NOMO-1 treated with dmso at 0.1 percent for 144 hours (cell line): ENCODE results near the gene MMAA.
A peak's percentile ranks its signal among the peaks of the same experiment; 100 is the strongest.
"Not testable (repeated sequence)": the region's sequence is repeated elsewhere in the genome, so short reads cannot be mapped to it uniquely, and the experiment has no call there.

ENCODE experiments used
- DNase-seq: peaks from one replicate; lab custom pipeline; 2025; ENCODE audit not compliant: unreplicated experiment; lab: John Stamatoyannopoulos, UW

MMAA gene

DNA sequence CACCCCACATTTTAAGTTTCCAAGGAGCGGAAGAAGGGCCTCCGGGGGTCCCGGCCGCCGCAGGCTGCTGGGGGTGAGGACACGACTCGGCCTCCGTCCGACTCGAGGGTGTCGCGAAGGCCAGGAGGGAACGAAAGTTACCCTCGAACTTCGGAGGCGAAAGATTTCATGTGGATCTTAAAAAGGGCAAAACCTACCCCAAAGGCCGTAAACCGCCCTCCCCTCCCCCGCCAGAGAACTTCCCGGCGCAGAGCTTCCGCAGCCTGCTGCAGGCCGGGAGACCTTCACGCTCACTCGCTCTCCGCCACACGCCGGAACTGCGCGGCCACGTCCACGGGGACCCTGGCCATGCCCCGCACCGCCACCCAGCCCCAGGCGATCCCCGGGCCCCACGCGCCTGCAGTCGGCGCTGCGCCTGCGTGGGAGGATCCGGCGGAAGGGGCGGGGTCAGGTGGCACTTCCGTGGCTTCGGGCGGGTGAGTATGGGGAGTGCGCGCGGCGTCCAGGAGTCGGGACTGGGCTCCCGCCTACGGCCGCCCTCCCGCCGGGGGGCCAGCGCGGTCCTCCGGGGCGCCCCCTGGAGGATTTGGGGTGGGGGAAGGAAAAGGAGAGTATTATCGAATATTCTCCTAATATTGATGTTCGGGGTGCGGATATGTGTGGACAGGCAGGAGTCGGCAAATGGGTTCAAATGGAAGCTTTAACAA, at the start of gene MMAA:
MMAA (plus strand) TSS at position 454 of the 707 bp plus-strand sequence. CDS start 19,755 bp downstream, outside the sequence.
- DNase-seq, result peak; percentile 89

DNA sequence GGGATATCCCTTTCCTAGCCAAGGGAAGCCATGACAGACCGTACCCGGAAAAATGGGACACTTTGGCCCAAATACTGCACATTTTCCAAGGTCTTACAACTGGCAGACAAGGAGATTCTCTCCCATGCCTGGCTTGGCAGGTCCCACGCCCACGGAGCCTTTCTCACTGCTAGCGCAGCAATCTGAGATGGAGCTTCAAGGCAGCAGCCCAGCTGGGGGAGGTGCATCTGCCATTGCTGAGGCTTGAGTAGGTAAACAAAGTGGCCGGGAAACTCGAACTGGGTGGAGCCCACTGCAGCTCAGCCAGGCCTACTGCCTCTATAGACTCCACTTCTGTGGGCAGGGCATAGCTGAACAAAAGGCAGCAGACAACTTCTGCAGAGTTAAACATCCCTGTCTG, 44.6 kb upstream of the MMAA start:
- not testable (repeated sequence) for DNase-seq

DNA sequence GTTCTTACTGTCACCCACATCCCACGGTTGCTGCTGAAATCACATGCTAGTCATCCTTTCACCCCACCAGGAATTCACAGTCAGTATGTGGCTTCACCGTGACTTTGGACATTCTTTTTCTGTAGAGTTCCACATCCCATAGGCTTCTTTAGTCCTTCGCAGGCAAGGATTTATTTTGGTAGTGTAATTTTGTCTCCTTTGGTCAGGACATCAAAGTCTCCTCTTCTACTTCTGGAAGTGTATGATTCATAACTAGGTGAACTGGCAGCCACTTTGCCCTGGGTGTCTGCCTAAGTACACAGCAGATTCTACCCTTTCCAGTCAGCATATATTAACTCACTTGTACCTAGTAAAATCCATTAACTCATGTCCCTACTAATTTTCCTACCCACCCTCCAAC, 38.3 kb upstream of the MMAA start:
- no peak for DNase-seq

DNA sequence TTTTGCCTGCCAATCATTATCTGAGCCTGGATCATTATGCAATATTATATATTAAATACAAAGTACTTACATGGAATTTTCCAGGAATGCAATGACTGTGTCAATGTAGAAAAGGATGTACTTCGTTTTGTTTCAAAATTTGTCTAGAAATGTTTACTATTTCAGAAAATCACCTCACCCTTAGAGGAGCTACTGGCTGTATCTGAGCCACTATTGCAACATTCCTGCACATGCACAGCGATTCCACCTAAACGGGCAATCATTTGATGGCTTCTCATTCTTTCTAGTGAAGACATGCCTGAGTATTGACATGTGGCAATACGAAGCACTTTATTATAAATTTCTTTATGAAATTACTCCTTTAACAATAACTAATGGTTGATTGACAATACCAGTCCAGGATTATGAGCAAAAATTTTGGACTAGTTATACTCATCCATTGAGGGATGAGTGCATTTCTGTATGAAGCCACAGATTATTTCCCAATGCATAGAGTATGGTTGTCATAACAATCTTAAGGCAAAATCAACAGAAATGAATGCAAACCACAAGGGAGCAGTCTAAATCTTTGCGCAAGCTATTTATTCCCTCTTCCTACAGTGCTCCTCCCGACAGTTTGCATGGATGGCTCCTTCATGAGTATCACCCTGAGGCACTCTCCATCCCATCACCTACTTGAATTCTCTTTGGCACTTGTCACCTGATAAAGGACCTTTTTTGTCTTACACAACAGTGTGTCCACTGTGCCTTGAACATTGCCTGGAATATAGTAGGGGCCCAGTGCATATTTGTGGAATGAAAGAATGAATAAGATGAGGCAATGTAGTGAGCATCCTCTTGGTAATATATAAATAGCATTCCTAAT, 35.8 kb upstream of the MMAA start:
- DNase-seq, result no peak

DNA sequence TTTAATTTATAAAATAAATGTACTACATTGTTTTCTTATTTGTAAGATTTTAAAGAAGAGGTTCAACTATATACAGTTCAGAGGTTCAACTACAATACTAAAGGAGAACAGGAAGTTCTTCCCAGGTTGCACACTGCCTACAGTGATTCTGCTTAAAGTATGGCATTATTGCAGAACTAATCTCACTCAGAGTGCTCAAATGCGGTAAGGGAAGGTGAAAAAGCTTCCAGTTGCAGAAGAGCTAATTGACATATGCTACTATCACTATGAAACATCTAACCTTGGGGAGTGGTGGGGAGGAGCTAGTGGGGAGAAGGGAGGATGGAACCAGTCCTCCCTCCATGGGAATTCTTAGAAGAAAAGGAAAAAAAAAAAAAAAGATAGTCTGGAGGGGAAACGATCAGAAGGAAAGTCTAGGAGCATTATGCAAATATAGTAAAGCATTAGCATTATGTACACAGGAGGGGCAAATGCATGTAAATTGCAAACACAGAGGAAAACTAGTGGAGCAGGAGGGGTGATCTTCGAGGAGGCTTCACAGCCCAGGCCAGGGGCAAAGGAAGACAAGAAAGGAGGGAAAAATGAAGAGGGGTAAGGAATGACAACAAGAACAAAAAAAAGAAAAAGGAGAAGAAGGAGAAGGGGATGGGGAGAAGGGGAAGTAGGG, 32.0 kb upstream of the MMAA start:
- DNase-seq, result no peak

DNA sequence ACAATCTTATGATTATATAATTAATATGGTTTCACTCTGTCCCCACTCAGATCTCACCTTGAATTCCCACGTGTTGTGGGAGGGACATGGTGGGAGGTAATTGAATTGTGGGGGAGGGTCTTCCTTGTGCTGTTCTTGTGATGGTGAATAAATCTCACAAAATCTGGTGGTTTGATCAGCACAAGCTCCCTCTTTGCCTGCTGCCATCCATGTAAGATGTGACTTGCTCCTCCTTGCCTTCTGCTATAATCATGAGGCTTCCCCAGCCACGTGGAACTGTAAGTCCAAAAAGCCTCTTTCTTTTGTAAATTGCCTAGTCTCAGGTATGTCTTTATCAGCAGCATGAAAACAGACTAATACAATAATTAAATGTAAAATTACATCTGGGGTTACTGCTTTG, 29.8 kb upstream of the MMAA start:
- DNase-seq, result not testable (repeated sequence)

DNA sequence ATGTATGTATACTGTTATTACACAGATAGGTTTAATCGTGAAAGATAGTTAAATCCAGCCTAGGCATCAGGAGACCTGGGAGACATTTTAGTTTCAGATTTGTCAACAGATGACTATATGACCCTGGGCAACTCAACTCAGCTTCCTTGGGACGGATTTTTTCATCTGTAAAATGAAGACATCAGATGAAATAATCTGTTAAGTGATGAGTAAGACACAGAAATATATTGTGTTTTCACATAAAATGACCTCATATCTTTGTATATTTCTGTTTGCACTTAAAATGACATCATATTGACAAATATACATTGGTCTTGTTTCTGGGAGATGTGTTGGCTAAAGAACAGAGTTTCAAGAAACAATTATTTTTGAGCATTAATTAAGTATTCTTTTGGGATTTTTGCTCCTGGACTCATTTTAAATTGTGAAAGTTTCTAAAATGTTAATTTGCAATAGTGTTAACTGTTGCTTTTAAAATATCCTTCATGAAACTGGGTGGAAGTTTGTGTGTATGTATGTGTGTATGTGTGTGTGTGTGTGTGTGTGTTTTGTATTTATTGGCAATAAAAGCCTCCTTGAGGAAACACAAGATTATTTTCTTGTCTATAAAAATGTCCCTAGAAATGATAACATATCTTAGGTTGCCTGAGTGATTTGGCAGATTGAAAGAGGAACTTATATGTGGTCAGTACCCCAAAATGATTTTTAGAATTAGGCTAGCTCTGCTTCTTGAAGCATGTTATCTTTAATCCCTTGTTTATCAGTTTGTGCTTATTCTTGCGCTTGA, 29.1 kb upstream of the MMAA start:
- DNase-seq, result no peak

DNA sequence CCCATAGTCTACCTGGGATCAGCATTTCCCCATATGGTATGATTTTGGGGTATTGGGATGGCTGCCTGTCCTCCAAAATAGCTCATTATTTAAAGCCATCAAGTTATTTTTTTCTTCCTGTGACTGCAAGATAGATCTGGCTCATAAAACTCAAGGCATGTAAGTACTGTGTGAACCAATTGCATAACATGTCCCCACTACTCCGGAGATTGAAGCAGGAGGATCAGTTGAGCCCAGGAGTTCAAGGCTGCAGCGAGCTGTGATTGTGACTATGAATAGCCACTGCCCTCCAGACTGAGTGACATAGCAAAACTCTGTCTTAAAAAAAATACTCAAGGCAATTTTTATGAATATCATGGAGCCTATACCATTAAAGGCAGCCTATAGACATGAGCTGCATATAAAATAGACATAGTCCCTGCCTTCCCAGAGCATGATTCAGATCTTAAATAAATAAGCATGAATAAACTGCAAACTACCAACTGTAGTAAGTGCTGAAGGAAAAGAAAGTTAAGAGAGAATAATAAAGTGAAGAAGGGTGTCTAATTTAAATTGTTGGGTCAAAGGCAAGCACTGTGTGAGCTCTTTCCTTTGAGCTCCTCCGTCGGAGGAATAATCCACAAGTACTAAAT, 16.9 kb upstream of the MMAA start:
- DNase-seq, result no peak

DNA sequence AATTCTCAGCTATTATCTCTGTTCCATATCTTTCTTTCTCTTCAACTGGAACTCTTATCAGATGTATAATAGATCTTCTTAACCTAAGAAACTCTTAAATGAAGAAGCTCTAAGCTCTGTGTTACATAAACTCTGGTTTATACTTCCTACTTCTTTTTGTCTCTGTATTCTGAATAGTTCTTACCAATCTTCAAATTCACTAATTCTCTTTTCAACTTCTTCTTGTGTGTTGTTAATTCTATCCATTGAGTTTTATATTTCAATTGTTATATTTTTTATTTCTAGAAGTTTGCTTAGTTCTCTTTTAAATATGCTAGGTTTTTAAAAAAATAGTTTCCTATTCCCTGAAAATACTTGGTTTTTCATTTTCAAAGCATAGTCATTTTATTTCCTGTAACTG, 13.2 kb upstream of the MMAA start:
- DNase-seq, result no peak

DNA sequence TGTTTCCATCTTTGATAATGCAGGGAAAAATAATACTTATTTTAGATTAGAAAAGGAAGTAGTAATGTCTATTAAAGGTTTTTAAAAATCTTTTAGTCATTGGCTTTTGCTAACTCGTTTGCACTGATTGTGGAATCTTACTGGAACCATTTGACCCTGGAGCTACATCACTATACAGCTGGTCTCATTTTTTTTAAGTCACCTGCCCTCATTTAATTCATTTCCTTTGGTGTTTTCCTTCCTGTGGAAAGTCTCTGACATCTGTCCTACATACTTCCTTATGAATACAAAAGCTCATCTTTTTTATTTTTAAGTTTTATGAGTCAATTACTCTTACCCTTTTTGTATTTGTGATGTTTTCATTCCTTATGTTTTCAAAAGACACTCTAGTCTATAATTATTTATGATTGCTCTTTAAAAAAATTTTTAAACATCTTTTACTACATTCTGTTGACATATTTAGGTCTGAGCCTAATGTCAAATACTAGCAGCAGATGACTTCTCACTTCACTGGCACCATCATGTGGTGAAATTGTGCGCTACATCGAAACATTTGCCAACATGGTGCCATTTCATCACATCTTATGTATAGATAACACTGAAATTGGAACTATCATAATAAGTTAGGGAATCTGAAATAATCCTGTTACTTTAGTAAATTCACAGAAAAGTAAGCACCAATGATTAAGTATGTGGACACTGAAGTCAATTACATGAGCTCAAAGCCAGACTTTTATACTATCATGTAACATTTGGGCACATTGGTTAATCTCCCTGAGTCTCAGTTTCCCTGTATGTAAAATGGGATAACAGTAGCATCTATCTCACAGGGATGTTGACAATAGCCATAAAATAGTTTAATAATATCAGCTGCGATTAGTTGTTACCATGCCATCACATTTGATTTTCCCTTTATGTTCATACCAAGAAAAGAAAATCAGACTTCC, 9.4 kb upstream of the MMAA start:
- no peak for DNase-seq

DNA sequence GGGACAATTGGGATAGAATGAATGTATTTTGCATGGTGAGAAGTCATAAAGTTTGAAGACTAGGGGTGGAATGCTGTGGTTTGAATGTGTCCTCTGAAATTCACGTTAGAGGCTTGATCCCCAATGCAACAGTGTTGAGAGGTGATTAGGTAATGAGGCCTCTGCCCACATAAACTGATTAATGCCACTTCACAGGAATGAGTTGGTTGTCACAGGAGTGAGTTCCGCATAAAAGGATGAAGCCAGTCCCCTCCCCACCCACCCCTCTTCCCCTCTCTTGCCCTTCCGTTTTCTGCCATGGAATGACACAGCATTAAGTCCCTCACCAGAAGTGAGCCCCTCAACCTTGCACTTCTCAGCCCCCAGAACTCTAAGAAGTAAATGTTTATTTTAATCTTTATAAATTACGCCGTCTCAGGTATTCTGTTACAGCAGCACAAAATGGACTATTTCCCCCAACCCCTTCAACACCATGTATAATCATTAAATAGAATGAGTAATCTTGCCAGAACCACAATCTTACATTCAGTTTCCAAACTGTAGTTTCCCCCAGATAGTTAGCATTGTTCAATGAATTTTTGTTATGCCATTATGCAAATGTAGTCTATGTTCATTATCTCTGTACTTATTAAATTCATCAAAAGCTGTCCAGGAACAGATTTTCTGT, 5.5 kb upstream of the MMAA start:
- peak; percentile 38 for DNase-seq

DNA sequence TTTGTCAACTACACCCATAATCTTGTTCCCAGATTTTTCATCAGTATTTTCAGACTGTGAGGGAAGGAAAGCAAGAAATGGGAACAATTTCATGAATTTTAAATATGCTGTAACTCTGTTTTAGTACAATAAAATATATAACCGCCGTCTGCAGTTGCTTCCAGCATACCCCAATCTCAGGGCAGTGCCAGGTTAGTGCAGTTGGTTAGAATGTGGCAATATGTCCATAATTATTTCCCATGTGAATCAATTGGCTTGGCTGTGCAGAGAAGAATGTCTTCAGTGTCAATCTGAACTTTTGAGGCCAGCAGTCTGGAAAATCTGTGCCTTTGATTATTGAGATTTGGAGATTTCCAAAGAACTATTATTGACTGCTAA, 5.0 kb upstream of the MMAA start:
- DNase-seq, result no peak

DNA sequence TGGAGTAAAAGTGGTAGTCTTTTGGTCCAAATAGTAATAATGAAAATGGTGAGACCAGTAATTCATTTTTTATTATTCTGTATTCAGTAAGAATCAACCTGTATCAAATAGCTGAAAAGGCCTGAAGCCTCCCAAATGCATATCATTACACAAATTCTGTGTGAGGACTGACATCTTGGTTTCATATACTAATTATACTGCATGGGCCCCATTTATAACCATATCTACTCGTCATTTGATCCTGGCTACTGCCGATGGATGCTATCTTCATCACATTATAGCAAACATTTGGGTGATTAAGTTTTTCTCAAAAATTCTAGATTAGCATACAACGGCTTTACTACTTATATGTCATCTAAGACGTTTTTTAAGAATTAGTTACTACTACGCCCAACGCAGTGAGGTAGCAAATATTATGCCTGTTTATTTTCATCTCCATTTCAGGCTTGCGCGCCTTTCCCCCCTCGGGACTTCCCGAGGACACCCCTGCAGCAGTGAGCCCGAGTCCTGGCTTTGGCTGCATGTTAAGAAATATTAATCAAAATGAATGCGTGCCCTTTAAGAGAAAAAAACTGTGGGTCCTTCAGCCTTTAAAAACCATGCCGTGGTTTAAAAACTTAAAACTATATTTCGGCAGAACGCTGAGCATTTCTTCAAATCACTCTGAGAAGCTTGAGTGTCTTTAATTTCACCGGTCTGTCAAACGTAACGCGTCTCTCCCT, 814 bp upstream of the MMAA start:
- no peak for DNase-seq

DNA sequence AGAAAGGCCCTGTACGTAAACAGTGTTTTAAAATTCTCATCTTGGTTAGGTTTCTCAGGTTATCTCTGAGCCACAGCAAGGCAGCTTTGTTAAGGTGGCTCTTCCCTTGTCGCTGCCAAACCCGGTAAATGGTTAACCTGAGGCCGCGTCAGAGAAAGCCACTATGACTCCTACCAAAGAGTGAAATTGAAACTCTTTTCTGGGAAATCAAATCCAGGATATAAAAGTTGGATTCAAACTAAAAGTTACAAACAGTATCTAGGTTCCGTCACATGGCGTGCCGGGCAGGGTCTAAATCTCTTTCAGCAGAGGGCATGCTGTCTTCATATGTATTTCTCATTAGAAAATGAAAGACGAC, 433 bp downstream of the MMAA start:
- no peak for DNase-seq

DNA sequence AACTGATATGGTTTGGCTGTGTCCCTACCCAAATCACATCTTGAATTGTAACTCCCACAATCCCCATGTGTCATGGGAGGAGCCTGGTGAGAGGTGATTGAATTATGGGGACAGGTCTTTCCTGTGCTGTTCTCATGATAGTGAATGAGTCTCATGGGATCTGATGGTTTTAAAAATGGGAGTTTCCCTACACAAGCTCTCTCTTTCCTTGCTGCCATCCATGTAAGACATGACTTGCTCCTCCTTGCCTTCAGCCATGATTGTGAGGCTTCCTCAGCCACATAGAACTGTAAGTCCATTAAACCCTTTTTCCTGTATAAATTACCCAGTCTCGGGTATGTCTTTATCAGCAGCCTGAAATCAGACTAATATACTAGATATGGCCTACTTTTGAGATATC, 2.9 kb downstream of the MMAA start:
- DNase-seq, result not testable (repeated sequence)

DNA sequence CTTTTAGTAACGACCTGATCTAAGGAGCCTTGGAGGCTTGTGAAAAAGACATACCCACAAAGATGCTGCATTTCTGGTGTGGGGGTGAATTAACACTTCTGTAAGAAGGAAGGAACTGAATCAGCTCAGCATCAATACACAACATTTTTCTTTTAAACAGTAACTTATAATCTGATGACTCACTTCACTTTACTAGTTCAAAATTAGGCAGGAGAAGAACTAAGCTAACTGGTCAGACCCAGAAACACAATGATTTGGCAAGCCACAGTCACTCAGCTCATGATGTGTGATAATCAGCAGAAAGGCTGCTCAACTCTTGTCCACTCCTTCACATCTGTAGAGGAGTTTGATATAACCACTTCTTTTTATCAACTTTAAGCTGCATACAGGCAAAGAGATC, 4.6 kb downstream of the MMAA start:
- DNase-seq, result no peak

DNA sequence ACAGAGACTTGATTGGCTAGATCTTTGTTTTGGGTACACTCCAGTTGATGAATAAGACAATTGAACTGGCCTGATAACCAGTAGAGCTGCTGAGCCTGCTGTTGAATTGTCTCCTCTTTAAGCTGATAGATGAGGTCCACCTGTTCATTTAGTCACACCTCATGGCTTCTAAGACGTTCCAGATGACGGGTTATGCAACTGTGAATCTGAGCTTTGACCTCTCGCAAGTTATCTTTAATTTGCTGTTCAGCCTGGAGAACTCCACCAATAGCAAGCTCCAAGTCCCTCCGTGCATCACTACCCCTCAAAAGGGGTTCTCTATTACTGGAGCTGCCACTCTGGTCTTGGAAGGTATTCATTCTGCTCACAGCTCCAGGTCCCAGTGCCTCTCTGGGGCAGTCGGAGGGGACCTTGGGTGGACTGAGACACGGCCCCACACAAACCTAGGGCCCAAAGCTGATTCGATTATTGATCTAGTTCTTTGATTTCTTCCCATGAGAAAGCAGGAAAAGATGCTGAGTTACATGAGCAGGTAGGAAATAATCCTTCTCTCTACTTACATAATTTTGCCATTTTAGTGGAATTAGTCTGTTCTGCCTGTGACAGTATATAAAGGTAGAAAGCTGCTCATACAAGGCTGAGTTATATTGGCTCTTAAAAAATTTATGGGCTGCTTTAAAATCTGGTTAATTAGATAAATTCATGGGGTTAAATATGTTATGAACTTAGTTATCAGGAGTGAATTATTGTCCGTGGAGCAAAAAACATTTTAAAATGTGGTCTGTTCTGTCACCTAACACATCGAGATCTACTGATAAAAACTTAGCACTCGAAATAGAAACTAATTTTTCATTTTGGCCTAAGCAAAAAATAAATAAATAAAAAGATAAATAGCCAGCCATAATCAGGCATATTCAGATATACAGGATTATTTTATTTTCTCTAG, 6.8 kb downstream of the MMAA start:
- DNase-seq, result no peak
